ENCODE measurements around the gene SHISA8. TPM values are rescaled to one million over a fixed set of nuclear protein-coding genes. Genes with fewer than 3 reads are reported as not detected.

Gene SHISA8
- total RNA-seq, 1 donor from 2014 or later, result not detected

GRCh38 chr22:41915786-41916493 is 1.1 kb upstream of the SHISA8 start:
- Histone ChIP-seq H3K27me3 (ENCODE audit: low read depth) (peaks cover 91% of the 10 kb centered on the region), H3K36me3 (no peaks in the 10 kb centered on the region), H3K4me1 (peaks cover 45% of the 10 kb centered on the region), H3K27ac (no peak overlapping the region), H3K4me3 (peak overlapping the region; percentile 41), H3K9me3 (no peaks in the 10 kb centered on the region)
- DNase-seq (no peak), ATAC-seq (no peak)
- intact Hi-C loops (cut with DNase I), result no loop called here
- TF ChIP-seq, protein P1, sequence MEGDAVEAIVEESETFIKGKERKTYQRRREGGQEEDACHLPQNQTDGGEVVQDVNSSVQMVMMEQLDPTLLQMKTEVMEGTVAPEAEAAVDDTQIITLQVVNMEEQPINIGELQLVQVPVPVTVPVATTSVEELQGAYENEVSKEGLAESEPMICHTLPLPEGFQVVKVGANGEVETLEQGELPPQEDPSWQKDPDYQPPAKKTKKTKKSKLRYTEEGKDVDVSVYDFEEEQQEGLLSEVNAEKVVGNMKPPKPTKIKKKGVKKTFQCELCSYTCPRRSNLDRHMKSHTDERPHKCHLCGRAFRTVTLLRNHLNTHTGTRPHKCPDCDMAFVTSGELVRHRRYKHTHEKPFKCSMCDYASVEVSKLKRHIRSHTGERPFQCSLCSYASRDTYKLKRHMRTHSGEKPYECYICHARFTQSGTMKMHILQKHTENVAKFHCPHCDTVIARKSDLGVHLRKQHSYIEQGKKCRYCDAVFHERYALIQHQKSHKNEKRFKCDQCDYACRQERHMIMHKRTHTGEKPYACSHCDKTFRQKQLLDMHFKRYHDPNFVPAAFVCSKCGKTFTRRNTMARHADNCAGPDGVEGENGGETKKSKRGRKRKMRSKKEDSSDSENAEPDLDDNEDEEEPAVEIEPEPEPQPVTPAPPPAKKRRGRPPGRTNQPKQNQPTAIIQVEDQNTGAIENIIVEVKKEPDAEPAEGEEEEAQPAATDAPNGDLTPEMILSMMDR (IDR thresholded peaks at IDR 0.05), result no peak

- intact Hi-C loops (cut with DNase I), result no loop called here
Observed at GRCh38 chr22:41914611-41915034, 251 bp downstream of the SHISA8 start.

GRCh38 chr22:41913842-41914534 is 886 bp downstream of the SHISA8 start:
- H3K9me3 ChIP-seq, result no peaks in the 10 kb centered on the region
- peaks cover 34% of the 10 kb centered on the region for H3K4me1 ChIP-seq
- peaks cover 96% of the 10 kb centered on the region for H3K27me3 ChIP-seq (ENCODE audit: low read depth)
- H3K36me3 ChIP-seq, result no peaks in the 10 kb centered on the region
- no peak overlapping the region for H3K4me3 ChIP-seq
- intact Hi-C loops (cut with DNase I), result no loop called here
- DNase-seq, result no peak
- no peak for ATAC-seq
- TF ChIP-seq, protein P1 (IDR thresholded peaks at IDR 0.05), result no peak
- no peak overlapping the region for H3K27ac ChIP-seq

More at GRCh38 chr22:41914611-41915034, 251 bp downstream of the SHISA8 start:
- TF ChIP-seq, protein P1 (IDR thresholded peaks at IDR 0.05), result no peak
- peak overlapping the region; percentile 41 for H3K4me3 ChIP-seq
- peaks cover 96% of the 10 kb centered on the region for H3K27me3 ChIP-seq (ENCODE audit: low read depth)
- no peak for ATAC-seq
- no peaks in the 10 kb centered on the region for H3K9me3 ChIP-seq
- no peak overlapping the region for H3K27ac ChIP-seq
- H3K36me3 ChIP-seq, result no peaks in the 10 kb centered on the region
- no peak for DNase-seq
- H3K4me1 ChIP-seq, result peaks cover 41% of the 10 kb centered on the region

DNA sequence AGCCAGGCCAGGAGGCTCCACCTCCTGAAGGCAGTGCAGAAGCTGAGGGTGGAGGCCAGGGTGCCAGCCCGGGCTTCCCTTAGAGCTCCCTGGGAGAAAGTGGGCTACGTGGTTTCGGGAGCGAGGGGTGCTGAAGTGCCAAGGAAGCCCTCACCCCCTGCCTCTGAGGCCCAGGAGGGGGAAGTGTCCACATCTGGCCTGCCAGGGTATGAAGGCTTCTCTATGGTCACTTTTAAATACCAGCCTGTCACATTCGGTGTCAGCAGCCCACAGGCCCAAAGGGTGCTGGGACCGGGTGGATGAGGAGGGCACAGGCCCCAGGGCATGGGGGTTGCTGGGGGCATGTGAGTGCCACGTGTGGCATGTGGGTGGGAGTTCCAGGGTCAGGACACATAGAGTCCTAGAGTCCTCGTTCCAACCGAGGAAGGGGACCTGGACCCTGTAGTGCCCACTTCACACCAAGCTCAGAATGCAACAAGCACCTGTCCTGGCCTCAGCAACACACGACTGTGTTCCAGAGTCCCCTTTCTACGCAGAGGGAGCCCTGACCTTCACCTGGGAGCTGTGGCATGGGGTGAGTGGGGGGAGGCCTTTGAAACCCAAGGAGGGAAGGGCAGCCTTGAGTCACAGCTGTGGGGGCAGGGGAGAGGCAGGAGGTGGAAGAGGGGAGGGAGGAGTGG is 1.7 kb downstream of the SHISA8 start:
- Histone ChIP-seq H3K27ac (no peak overlapping the region), H3K36me3 (no peaks in the 10 kb centered on the region), H3K4me1 (peaks cover 31% of the 10 kb centered on the region), H3K27me3 (ENCODE audit: low read depth) (peaks cover 90% of the 10 kb centered on the region), H3K4me3 (no peak overlapping the region), H3K9me3 (no peaks in the 10 kb centered on the region)
- ATAC-seq (no peak), DNase-seq (no peak)
- TF ChIP-seq, protein P1 (IDR thresholded peaks at IDR 0.05), result no peak
- intact Hi-C loops (cut with DNase I), result no loop called here

GRCh38 chr22:41912338-41913039 is 2.4 kb downstream of the SHISA8 start:
- ATAC-seq (no peak), DNase-seq (no peak)
- no peak overlapping the region for H3K4me3 ChIP-seq
- H3K36me3 ChIP-seq, result no peaks in the 10 kb centered on the region
- TF ChIP-seq, protein P1 (IDR thresholded peaks at IDR 0.05), result no peak
- H3K4me1 ChIP-seq, result peaks cover 26% of the 10 kb centered on the region
- intact Hi-C loops (cut with DNase I), result no loop called here
- H3K27me3 ChIP-seq (ENCODE audit: low read depth), result peaks cover 84% of the 10 kb centered on the region
- no peaks in the 10 kb centered on the region for H3K9me3 ChIP-seq
- no peak overlapping the region for H3K27ac ChIP-seq

All from lower lobe of right lung (tissue), 2 donors.